Aorta (tissue), 5 donors: ENCODE results near the gene ARHGEF26. TPM values are rescaled to one million over a fixed set of nuclear protein-coding genes. Genes with fewer than 3 reads are reported as not detected.

Experiments used
- ATAC-seq: fragments of 200-7000 bp; cut with Tn5 transposase; one replicate; pipeline ENCODE4 v1.9.1; 2022; ENCODE audit warnings: moderate library complexity; ENCODE audit not compliant: low FRiP score
- DNase-seq, 2 donors: peaks; one replicate each; pipeline ENCODE4 v3.0.0-alpha.2; 2020
- H3K27ac ChIP-seq, 2 donors: one replicate each; pipeline ENCODE4 v1.5.1; 2013; ENCODE audit warnings: low read length in 2 of 2, mild to moderate bottlenecking in 2 of 2, moderate library complexity in 2 of 2, control low read depth in 1 of 2, inconsistent platforms in 1 of 2, low read depth in 1 of 2
- H3K27me3 ChIP-seq, 2 donors: one replicate each; pipeline ENCODE4 v1.6.1; 2013; ENCODE audit warnings: control low read depth in 1 of 2, low read length in 1 of 2, mild to moderate bottlenecking in 1 of 2, moderate library complexity in 1 of 2; ENCODE audit not compliant: insufficient read depth in 2 of 2, control insufficient read depth in 1 of 2
- H3K36me3 ChIP-seq, 2 donors: one replicate each; pipeline ENCODE4 v1.6.1; 2013; ENCODE audit warnings: control low read depth in 1 of 2, low read length in 1 of 2, mild to moderate bottlenecking in 1 of 2; ENCODE audit not compliant: insufficient read depth in 2 of 2, control insufficient read depth in 1 of 2
- H3K4me1 ChIP-seq, 2 donors: one replicate each; pipeline ENCODE4 v1.6.1; 2013; ENCODE audit warnings: low read length in 2 of 2, control low read depth in 1 of 2, mild to moderate bottlenecking in 1 of 2, moderate library complexity in 1 of 2; ENCODE audit not compliant: insufficient read depth in 2 of 2, control insufficient read depth in 1 of 2
- H3K4me3 ChIP-seq, 2 donors: one replicate each; pipeline ENCODE4 v1.5.1; 2013; ENCODE audit warnings: low read length in 2 of 2, control low read depth in 1 of 2, mild to moderate bottlenecking in 1 of 2
- H3K9me3 ChIP-seq: one replicate; pipeline ENCODE4 v1.6.1; 2013; ENCODE audit warnings: mild to moderate bottlenecking, low read length; ENCODE audit not compliant: control insufficient read depth
- WGBS, 2 donors: extraction: QIAGEN DNeasy Blood & Tissue Kit; methylation state at CpG; one replicate each; pipeline ENCODE4 v1.1.7; 2013; 5-methylcytosine and 5-hydroxymethylcytosine counted together
- intact Hi-C, 2 donors: fragments of 100-400 bp; cut with DNase I; formaldehyde crosslinking; loops; one replicate each; pipeline versions ENCODE4 v1.14.2 to v1.15.0; 2022
- long read RNA-seq, 2 donors: library from polyadenylated mRNA; unstranded; transcript quantifications; one replicate each; pipeline ENCODE4 v2.0.0, GENCODE V29; 2020 to 2021
- polyA plus RNA-seq, 2 donors: library from polyadenylated mRNA; stranded (reverse); fragments of 200-250 nt; gene quantifications; one replicate each; pipeline ENCODE4 v1.2.3, GENCODE V29; 2013
- total RNA-seq, 2 donors: library from RNA; stranded (reverse); fragmentation: NEBNext Ultra II Directional; extraction: Animal tissue kit (Norgen Biotek cat#: 25700); gene quantifications; one replicate each; pipeline ENCODE4 v1.2.1, GENCODE V29; 2021
- donor health status: healthy with polysubstance abuse.
- donor health status: Bipolar disorder and iron deficiency.
- donor health status: DM: no; HTN: no; CAD: no.
- donor health status: DM: no; HTN: no; CAD: no.
- donor health status: DM: yes; HTN: yes; CAD: no.

ARHGEF26 gene, protein sequence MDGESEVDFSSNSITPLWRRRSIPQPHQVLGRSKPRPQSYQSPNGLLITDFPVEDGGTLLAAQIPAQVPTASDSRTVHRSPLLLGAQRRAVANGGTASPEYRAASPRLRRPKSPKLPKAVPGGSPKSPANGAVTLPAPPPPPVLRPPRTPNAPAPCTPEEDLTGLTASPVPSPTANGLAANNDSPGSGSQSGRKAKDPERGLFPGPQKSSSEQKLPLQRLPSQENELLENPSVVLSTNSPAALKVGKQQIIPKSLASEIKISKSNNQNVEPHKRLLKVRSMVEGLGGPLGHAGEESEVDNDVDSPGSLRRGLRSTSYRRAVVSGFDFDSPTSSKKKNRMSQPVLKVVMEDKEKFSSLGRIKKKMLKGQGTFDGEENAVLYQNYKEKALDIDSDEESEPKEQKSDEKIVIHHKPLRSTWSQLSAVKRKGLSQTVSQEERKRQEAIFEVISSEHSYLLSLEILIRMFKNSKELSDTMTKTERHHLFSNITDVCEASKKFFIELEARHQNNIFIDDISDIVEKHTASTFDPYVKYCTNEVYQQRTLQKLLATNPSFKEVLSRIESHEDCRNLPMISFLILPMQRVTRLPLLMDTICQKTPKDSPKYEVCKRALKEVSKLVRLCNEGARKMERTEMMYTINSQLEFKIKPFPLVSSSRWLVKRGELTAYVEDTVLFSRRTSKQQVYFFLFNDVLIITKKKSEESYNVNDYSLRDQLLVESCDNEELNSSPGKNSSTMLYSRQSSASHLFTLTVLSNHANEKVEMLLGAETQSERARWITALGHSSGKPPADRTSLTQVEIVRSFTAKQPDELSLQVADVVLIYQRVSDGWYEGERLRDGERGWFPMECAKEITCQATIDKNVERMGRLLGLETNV
- total RNA-seq (10 to 100 TPM; 16.4 to 26.9 TPM), polyA plus RNA-seq (10 to 100 TPM; 24.5 to 31.5 TPM)
- long read RNA-seq, donor 1, partial matches to known transcripts: 23 of 30 reads
- long read RNA-seq, donor 1, other reads (novel, unspliced or antisense): 7 of 30 reads
- long read RNA-seq, donor 2, partial matches to known transcripts: 5 of 13 reads
- long read RNA-seq, donor 2, other reads (novel, unspliced or antisense): 7 of 13 reads

DNA sequence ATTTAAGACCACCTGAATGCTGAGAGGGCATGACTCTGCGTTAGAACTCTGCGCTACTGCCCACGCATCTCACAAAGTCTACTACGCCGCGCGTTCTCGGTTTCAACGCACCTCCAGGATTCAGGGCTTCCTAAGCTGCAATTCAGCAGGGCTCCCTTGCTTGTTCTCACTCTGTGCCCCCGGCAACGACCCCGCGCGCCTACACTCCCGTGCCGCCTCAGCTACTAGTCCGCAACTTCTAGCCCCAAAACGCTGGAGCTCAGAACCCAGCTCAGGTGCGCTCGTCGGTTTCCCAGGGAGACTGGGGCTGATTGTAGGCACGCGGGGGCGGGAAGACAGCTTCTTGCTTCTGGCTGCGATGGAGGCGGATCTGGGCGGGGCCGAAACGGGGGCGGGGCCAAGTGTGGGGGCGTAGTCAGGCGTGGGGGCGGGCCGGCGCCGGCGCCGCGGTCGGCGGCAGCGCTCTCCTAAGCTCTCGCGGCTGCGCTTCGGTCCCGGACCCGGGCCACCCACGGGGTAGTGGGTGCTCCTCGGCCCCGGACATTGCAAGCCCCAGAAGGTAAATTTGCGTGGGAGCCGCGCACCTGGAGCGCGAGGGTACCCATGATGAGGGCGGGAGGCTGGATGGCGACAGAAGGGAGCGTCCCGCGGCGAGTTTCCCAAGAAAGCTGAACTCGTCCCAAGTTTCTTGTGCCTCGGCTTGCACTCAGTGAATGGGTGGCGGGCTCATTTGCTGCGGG, at the start of gene ARHGEF26:
TSS of gene ARHGEF26 (plus strand) at position 430 of the 740 bp plus-strand sequence. CDS start 603 bp downstream, outside the sequence.
- Histone ChIP-seq H3K27ac (peak within 1 kb of the TSS in 1 of 2 donors; percentile 18), H3K9me3 (no peaks in the 10 kb centered on the region), H3K36me3 (no peaks in the 10 kb centered on the region), H3K27me3 (no peaks in the 10 kb centered on the region), H3K4me1 (no peaks in the 10 kb centered on the region), H3K4me3 (peak within 1 kb of the TSS; percentile 59 to 80)
- intact Hi-C loops: loop anchor here (5.0 kb wide), 3 partner anchors 61 to 131 kb away; no protein-coding TSS in a partner anchor
- WGBS, 2 donors: 0% methylated on average over 49 to 66 of the region's 66 CpGs
- peak; percentile 95 for ATAC-seq
- DNase-seq: peak; percentile 91 to 97

DNA sequence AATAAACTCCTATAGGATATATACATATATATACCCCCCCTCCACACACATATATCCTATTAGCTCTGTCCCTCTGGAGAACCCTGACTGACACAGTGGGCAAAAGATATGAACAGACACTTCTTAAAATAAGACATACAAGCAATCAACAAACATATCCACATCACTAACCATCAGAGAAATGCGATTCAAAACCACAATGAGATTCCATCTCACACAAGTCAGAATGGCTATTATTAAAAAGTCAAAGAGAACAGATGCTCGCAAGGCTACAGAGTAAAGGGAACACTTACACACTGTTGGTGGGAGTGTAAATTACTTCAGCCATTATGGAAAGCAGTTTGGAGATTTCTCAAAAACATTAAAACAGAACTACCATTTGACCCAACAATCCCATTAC, 46.2 kb upstream of the ARHGEF26 start:
- intact Hi-C loops: no loop called here
- Histone ChIP-seq H3K36me3 (no peaks in the 10 kb centered on the region), H3K27ac (no peak overlapping the region), H3K4me1 (no peaks in the 10 kb centered on the region), H3K9me3 (no peaks in the 10 kb centered on the region), H3K27me3 (peaks cover 0 to 2% of the 10 kb centered on the region in 2 donors), H3K4me3 (no peak overlapping the region)
- no peak for ATAC-seq
- no peak for DNase-seq
- WGBS, 2 donors: 97% methylated on average over 2 of the region's 2 CpGs

DNA sequence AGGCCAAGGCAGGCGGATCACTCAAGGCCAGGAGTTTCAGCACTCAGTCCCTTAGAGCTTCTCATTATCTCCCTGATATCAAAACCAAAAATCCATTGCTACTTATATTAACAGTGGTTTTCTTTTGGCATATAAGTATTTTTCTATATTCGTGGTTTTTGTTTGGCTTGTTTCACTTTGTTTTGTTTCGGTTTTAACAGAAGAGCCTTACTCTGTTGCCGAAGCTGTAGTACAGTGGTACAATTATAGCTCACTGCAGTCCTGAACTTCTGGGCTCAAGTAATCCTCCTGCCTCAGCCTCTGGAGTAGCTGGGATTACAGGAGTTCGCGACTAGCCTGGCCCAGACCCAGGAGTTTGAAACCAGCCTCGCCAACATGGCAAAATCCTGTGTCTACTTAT, 42.5 kb upstream of the ARHGEF26 start:
- no peaks in the 10 kb centered on the region for H3K36me3 ChIP-seq
- WGBS, 2 donors: 67 to 70% methylated on average over 7 of the region's 7 CpGs
- no peaks in the 10 kb centered on the region for H3K9me3 ChIP-seq
- intact Hi-C loops: no loop called here
- H3K27ac ChIP-seq: no peak overlapping the region
- no peak overlapping the region for H3K4me3 ChIP-seq
- no peak for DNase-seq
- no peak for ATAC-seq
- H3K4me1 ChIP-seq: no peaks in the 10 kb centered on the region
- H3K27me3 ChIP-seq: peaks cover 0 to 2% of the 10 kb centered on the region in 2 donors

DNA sequence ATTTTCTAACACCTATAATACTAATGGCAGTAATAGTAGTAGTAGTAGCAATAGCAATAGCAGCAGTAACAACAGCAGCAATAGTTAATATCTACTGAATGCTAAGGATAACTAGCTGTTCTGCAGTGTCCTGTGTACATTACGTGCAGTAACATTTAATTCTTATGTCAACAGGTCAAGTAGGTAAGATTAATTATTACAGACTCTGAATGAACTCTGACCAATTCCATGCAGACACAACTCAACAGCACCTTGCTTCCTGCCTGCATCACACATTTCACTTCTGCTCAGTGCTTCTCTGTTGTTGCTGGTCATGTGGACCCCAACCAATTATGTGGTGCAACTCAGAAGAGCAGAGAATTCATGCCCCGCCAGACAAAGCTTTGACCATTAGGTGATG, 39.9 kb upstream of the ARHGEF26 start:
- 81 to 86% methylated on average over 2 of the region's 2 CpGs for whole genome bisulfite sequencing, 2 donors
- ATAC-seq (no peak), DNase-seq (no peak)
- Histone ChIP-seq H3K4me3 (no peak overlapping the region), H3K27me3 (peaks cover 0 to 2% of the 10 kb centered on the region in 2 donors), H3K36me3 (no peaks in the 10 kb centered on the region), H3K9me3 (no peaks in the 10 kb centered on the region), H3K4me1 (no peaks in the 10 kb centered on the region), H3K27ac (no peak overlapping the region)
- intact Hi-C loops: no loop called here

DNA sequence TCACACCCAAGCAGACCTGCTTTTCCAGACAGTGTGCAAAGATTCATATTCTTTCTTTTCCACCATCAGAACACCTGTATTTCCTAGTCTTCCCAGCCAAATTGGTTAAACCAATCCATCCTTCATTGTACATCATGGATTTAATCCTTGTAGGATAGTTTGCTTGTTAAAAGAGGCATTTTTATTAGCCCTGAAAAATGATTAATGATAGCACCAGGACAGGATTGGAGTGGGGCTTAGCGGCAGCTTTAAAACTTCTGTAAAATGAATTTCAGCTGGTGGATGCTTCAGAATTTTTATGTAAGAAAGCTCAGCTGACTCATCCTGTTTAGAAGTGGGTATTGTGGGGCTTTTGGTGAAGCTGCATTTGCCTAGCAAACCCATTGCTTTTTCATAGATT, 36.1 kb upstream of the ARHGEF26 start:
- 76 to 79% methylated on average over 1 of the region's 1 CpG for WGBS, 2 donors

DNA sequence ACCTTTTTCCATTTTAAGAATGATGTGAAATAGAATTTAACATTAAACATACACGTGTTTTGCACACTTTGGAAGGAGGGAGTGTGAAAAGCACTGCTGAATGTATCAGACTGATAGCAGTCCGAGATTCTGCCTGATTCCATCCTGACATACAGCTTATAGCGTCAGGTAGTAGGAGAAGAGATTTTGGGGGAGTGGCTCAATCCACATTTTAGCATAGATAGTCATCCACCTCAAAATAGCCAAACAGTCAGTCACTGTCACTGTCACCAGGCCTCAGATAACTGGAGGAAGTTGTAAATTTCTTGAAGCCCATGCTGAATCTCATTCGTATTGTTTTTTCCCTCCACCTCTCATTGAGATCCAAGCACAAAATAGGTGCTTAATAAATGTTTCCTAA, 35.4 kb upstream of the ARHGEF26 start:
- H3K9me3 ChIP-seq: no peaks in the 10 kb centered on the region
- no peak overlapping the region for H3K27ac ChIP-seq
- intact Hi-C loops: no loop called here
- no peaks in the 10 kb centered on the region for H3K27me3 ChIP-seq
- DNase-seq (no peak), ATAC-seq (no peak)
- H3K4me3 ChIP-seq: no peak overlapping the region
- H3K4me1 ChIP-seq: no peaks in the 10 kb centered on the region
- H3K36me3 ChIP-seq: peaks cover 0 to 1% of the 10 kb centered on the region in 2 donors
- 85 to 86% methylated on average over 4 of the region's 4 CpGs for WGBS, 2 donors

More for the DNA sequence above, 36.1 kb upstream of the ARHGEF26 start:
- Histone ChIP-seq H3K27me3 (no peaks in the 10 kb centered on the region), H3K4me1 (no peaks in the 10 kb centered on the region), H3K36me3 (peaks cover 0 to under 1% of the 10 kb centered on the region in 2 donors), H3K9me3 (no peaks in the 10 kb centered on the region), H3K4me3 (no peak overlapping the region), H3K27ac (no peak overlapping the region)
- ATAC-seq (no peak), DNase-seq (no peak)
- intact Hi-C loops: no loop called here

DNA sequence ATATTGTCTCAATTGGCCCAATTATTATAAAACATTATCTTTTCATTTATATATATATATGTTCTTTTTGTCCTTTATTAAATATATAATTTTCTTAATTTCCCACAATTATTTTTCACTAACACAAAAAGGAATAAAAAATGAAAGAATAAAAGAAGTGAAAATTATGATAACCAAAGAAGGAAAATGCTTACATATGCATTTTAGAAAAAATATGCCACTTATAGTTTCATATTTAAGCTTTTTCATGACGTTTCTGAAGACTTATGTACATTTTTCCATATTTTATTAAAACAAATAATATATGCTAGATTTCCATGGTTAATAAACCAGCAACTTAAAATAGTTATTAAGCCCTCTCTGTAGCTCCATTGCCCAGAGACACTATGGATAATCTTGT, 34.9 kb upstream of the ARHGEF26 start:
- 73 to 79% methylated on average over 1 of the region's 1 CpG for WGBS, 2 donors
- no peak overlapping the region for H3K4me3 ChIP-seq
- H3K36me3 ChIP-seq: peaks cover 0 to 1% of the 10 kb centered on the region in 2 donors
- no peaks in the 10 kb centered on the region for H3K9me3 ChIP-seq
- intact Hi-C loops: no loop called here
- H3K27ac ChIP-seq: no peak overlapping the region
- DNase-seq (no peak), ATAC-seq (no peak)
- no peaks in the 10 kb centered on the region for H3K27me3 ChIP-seq
- no peaks in the 10 kb centered on the region for H3K4me1 ChIP-seq
